Measurements from ENCODE around the gene PTPN2.

DNA sequence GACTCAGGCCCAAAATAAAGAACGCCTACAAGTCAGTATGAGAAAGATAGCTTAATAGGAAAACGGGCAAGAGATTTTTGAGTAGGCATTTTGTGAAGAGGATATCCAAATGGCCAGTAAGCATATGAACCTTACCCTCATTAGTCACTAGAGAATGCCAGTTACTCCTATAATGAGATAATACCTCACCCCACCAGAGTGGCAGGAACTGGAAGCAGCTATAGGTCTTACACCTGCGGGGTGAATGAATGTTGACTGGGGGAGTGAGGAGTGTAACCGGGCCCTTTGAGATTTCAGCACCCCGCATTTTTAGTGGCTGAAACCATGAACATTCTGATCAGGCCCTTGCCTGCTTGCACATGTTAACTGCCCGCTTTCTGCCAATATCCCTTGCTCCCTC, 7.5 kb upstream of the PTPN2 start:
- no peak for TF ChIP-seq YY1 (IDR thresholded peaks at IDR 0.05; ENCODE audit: insufficient read depth, insufficient read length)
- no peak for TF ChIP-seq ZNF274 (IDR thresholded peaks at IDR 0.05; ENCODE audit: low read depth, low read length)
